Medulla oblongata (tissue), 1 donor: ENCODE results near the gene SIX4.
"Not testable (repeated sequence)": the region's sequence is repeated elsewhere in the genome, so short reads cannot be mapped to it uniquely, and the experiment has no call there.

Experiments
- DNase-seq: peaks from one replicate; pipeline ENCODE4 v3.0.0-alpha.2; 2015; ENCODE audit errors: extremely low spot score

SIX4 gene

GRCh38 chr14:60723907-60724618 is at the start of gene SIX4:
TSS of gene SIX4 (minus strand) at chr14:60724351. CDS start at chr14:60724074, 277 bp downstream.
- peak; percentile 44 for DNase-seq

DNA sequence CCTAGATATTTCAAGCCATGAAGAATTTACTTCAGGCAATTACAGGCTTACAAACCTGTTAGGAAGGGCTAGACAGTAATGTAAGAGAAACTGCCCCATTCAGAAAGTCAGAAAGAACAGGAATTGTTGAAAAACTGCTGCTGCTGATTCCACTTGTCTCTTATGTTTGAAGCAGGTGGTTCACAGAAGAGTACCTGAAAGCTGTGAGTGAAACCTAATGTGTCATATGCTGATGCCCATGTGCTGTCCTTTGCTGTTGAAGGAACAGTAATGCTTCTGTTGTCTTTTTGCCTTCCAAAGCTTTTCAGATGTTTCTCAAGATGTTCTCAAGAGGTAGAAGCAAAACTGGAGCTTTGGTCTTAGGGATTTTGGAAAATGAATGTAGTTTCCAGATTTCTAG is 49.4 kb upstream of the SIX4 start:
- no peak for DNase-seq

GRCh38 chr14:60771117-60771516 is 47.0 kb upstream of the SIX4 start:
- no peak for DNase-seq

DNA sequence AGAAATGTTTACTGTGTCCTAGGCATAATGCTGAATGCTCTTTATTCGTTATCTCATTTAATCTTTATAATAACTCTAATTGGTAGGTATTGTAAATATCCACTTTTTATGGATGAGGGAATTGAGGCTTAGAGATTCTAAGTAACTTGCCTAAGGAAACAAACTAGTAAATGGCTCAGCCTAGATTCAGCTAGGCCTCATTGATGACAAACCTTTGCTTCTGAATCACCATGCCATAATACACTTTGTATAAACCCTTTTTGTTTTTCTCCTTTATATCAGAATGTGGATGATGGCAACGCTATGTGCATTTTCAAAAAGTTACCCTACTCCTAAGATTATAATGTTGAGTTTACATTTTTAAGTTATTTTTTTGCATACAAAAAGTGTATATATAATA is 44.5 kb upstream of the SIX4 start:
- DNase-seq: no peak

GRCh38 chr14:60760644-60761364 is 36.7 kb upstream of the SIX4 start:
- no peak for DNase-seq

- no peak for DNase-seq
Measured at GRCh38 chr14:60760209-60760608, 36.1 kb upstream of the SIX4 start.

DNA sequence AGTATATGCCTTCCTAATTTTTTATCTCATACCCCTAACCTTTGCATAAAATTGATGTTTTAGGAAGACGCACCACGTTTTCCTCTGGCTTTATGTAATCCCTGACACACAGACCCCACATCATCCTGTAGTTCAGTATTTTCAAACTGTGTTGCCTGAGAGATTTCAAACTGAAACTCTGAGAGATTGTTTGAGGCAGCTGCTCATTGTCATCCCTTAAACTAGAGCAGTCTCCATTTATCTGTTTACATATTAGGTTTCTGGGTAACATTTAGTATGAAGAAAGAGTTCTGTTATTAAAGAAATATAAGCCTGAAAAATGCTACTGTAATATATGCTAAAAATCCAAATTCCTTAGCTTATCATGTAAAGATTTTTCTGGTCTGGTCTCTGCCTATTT is 34.7 kb upstream of the SIX4 start:
- DNase-seq: no peak

- DNase-seq: no peak
Measured at GRCh38 chr14:60757567-60758002, 33.4 kb upstream of the SIX4 start.

GRCh38 chr14:60756847-60757246 is 32.7 kb upstream of the SIX4 start:
- no peak for DNase-seq

DNA sequence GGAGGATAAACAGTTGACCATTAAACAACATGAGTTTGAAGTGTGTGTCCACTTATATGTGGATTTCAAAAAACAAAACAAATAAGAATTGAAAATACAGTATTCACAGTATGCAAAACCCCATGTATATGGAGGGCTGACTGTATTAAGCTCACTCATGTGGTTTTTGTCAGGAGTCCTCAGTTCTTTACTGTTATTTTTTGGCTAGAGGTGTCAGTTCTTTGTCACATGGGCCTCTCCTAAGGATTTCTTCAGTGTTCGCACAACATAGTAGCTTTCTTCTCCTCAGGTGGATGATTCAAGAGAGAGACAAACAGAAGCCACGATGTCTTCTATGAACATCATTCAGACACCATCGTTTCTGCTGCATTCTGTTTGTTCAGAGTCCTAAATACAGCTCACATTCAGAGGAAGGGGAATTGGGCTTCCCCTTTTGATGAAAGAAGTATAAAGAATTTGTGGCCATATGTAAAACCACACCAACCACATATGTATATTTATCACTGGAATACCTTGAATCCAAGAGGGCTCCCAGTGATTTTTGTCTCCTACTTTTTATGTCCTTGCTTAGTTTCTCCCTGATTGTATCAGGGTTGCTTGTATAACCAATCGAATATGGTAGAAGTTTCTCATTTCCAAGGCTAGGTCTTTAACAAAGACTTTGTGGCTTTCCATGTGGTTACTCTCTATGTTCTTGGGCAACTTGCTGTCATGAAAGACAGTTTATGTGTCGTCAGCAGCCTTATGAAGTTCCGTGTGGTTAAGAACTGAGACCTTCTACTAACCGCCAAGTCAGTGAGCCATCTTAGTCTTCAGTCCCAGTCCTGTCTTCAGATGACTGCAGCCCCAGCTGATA is 29.3 kb upstream of the SIX4 start:
- no peak for DNase-seq

GRCh38 chr14:60744566-60744965 is 20.4 kb upstream of the SIX4 start:
- no peak for DNase-seq

- DNase-seq: no peak
Measured at GRCh38 chr14:60738843-60739508, 14.8 kb upstream of the SIX4 start.

- no peak for DNase-seq
Measured at GRCh38 chr14:60736494-60736893, 12.3 kb upstream of the SIX4 start.

GRCh38 chr14:60735416-60735815 is 11.3 kb upstream of the SIX4 start:
- DNase-seq: no peak

DNA sequence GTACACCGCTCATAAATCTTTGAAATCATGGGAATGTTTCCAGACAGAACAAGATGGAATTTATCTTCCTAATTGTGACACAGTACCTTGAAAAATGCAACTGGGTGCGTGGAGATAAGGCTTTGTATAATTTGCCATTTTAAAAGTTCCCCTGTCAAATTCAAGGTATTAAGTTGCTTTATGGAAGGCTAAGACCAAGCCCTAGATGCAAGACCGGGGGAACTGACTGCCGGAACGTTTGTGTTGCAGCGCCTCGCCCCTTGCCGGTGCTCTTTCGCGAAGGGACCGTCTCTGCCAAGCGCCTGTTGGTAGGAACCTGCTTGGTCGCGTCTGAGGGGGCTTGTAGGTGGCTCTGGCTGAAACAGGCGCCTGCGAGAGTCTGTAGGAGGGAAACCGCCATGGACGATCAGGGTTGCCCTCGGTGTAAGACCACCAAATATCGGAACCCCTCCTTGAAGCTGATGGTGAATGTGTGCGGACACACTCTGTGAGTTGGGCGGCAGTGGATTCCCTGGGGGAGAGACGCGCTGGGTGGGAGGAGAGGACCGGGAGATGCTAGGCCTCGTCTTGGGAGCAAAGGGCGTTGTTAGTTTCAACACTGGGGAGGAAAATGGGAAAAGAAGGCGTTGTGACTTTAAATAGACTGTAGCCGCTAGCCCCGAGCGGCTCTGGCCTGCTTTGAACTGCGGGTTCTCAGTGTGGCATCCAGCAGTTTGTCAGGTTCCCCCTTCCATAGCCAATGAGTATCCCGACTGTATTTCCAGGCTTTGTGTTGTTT is 10.5 kb upstream of the SIX4 start, which contains the start of gene MNAT1:
TSS of gene MNAT1 (plus strand) at position 297 of the 778 bp plus-strand sequence. CDS start at position 399, 102 bp downstream.
- peak; percentile 86 for DNase-seq

DNA sequence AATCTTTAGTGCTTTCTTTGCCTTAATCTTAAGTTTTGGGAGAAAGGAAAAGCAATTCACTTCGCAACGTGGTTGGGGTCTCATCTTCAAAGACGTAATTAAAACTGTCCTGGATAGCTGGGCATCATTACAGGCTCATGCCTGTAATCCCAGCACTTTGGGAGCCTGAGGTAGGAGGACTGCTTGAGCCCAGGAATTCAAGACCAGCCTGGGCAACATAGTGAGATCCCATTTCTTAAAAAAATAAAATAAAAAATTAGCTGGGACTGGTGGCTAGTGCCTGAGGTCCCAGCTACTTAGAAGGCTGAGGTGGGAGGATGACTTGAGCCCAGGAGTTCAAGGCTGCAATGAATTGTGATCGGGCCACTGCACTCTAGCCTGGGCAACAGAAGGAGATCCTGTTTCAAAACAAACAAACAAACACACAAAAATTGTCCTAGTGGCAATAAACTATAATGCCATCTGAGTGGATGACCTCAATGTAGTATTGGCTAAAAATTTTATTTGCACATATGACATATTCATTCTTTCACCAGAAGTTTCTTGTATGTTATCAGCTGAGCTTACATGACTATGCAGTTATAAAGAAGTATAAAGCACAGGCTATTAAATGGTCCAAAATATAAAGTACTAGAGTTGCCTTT is 8.8 kb upstream of the SIX4 start:
- DNase-seq: no peak

- not testable (repeated sequence) for DNase-seq
Measured at GRCh38 chr14:60731291-60731690, 7.1 kb upstream of the SIX4 start.

GRCh38 chr14:60723116-60723906 is 840 bp downstream of the SIX4 start:
- no peak for DNase-seq

GRCh38 chr14:60722357-60723115 is 1.6 kb downstream of the SIX4 start:
- DNase-seq: no peak
